ENCODE measurements around the gene KCNQ2. TPM values are rescaled to one million over a fixed set of nuclear protein-coding genes. Genes with fewer than 3 reads are reported as not detected.
A peak's percentile ranks its signal among the peaks of the same experiment; 100 is the strongest.

The KCNQ2 gene
- total and polyA plus RNA-seq, 12 donors, result 0.69 to 81.6 (median 10.3) TPM; not detected in 3

GRCh38 chr20:63493563-63494020 is 21.1 kb upstream of the KCNQ2 start:
- peaks cover 5 to 16% of the 10 kb centered on the region in 2 donors for H3K4me1 ChIP-seq (replicated peaks in 1 of 2)
- H3K4me3 ChIP-seq, result no peak overlapping the region
- intact Hi-C loops (cut with DNase I), result no loop called here
- peaks cover 0 to 5% of the 10 kb centered on the region in 2 donors for H3K36me3 ChIP-seq (replicated peaks in 1 of 2)
- no peaks in the 10 kb centered on the region for H3K27me3 ChIP-seq
- peak in 1 of 7 donors; percentile 7 for DNase-seq
- H3K27ac ChIP-seq, result no peak overlapping the region
- 72 to 82% (median 81%) methylated on average over 5 to 13 of the region's 13 CpGs for WGBS, 4 donors
- no peak for TF ChIP-seq POLR2A (IDR thresholded peaks at IDR 0.05)
- no peak for TF ChIP-seq CTCF (IDR thresholded peaks at IDR 0.05)
- no peaks in the 10 kb centered on the region for H3K9me3 ChIP-seq (replicated peaks in 1 of 3)

GRCh38 chr20:63492982-63493381 is 20.5 kb upstream of the KCNQ2 start:
- peaks cover 0 to 5% of the 10 kb centered on the region in 2 donors for H3K36me3 ChIP-seq (replicated peaks in 1 of 2)
- H3K27ac ChIP-seq, result no peak overlapping the region
- intact Hi-C loops (cut with DNase I), result no loop called here
- H3K4me1 ChIP-seq (replicated peaks in 1 of 2), result peaks cover 5 to 12% of the 10 kb centered on the region in 2 donors
- no peaks in the 10 kb centered on the region for H3K9me3 ChIP-seq (replicated peaks in 1 of 3)
- 93 to 97% (median 96%) methylated on average over 14 of the region's 14 CpGs for WGBS, 4 donors
- no peak for DNase-seq
- no peak overlapping the region for H3K4me3 ChIP-seq
- no peak for TF ChIP-seq CTCF (IDR thresholded peaks at IDR 0.05)
- no peak for TF ChIP-seq POLR2A (IDR thresholded peaks at IDR 0.05)
- H3K27me3 ChIP-seq, result no peaks in the 10 kb centered on the region

- H3K4me3 ChIP-seq, result no peak overlapping the region
- DNase-seq, result no peak
- no peak overlapping the region for H3K27ac ChIP-seq
- H3K9me3 ChIP-seq (replicated peaks in 1 of 3), result no peaks in the 10 kb centered on the region
- H3K27me3 ChIP-seq, result no peaks in the 10 kb centered on the region
- WGBS, 4 donors, result 89 to 96% (median 91%) methylated on average over 2 of the region's 2 CpGs
- H3K4me1 ChIP-seq (replicated peaks in 1 of 2), result peaks cover under 1 to 8% of the 10 kb centered on the region in 2 donors
- intact Hi-C loops (cut with DNase I), result no loop called here
- H3K36me3 ChIP-seq (replicated peaks in 1 of 2), result peaks cover 0 to 5% of the 10 kb centered on the region in 2 donors
- no peak for TF ChIP-seq CTCF (IDR thresholded peaks at IDR 0.05)
- TF ChIP-seq POLR2A (IDR thresholded peaks at IDR 0.05), result no peak
Observed at GRCh38 chr20:63492518-63492917, 20.1 kb upstream of the KCNQ2 start.

GRCh38 chr20:63491635-63492230 is 19.3 kb upstream of the KCNQ2 start:
- no peak overlapping the region for H3K4me3 ChIP-seq
- 57 to 72% (median 61%) methylated on average over 4 of the region's 4 CpGs for WGBS, 4 donors
- TF ChIP-seq CTCF (IDR thresholded peaks at IDR 0.05), result no peak
- TF ChIP-seq POLR2A (IDR thresholded peaks at IDR 0.05), result no peak
- peaks cover 0 to 6% of the 10 kb centered on the region in 2 donors for H3K4me1 ChIP-seq (replicated peaks in 1 of 2)
- no peaks in the 10 kb centered on the region for H3K9me3 ChIP-seq (replicated peaks in 1 of 3)
- H3K27me3 ChIP-seq, result no peaks in the 10 kb centered on the region
- no peak for DNase-seq
- intact Hi-C loops (cut with DNase I), result no loop called here
- H3K36me3 ChIP-seq (replicated peaks in 1 of 2), result peaks cover 0 to 5% of the 10 kb centered on the region in 2 donors
- no peak overlapping the region for H3K27ac ChIP-seq

Measured in adrenal gland (tissue), 12 donors.